Glomerular endothelial cell (primary cell): ENCODE measurements around the gene RHOT1. TPM values are rescaled to one million over a fixed set of nuclear protein-coding genes. Genes with fewer than 3 reads are reported as not detected.
"Not testable (repeated sequence)": the region's sequence is repeated elsewhere in the genome, so short reads cannot be mapped to it uniquely, and the experiment has no call there.

Source experiments
- DNase-seq: peaks from one replicate; pipeline ENCODE4 v3.0.0-alpha.2; 2011; ENCODE audit warnings: low read depth, low spot score; ENCODE audit errors: extremely low read depth
- total RNA-seq: library from RNA; depleted of rRNA; stranded (reverse); fragments of >200 nt; gene quantifications from 2 replicates; pipeline ENCODE4 v1.2.3, GENCODE V29; 2015

Gene RHOT1
- total RNA-seq, result 19.9 and 27.0 TPM in 2 replicates

- DNase-seq, result no peak
These were observed at the start of gene RHOT1 for GRCh38 chr17:32142038-32142856. RHOT1 (plus strand) TSS chr17:32142502; CDS start chr17:32142693, 191 bp downstream.

DNA sequence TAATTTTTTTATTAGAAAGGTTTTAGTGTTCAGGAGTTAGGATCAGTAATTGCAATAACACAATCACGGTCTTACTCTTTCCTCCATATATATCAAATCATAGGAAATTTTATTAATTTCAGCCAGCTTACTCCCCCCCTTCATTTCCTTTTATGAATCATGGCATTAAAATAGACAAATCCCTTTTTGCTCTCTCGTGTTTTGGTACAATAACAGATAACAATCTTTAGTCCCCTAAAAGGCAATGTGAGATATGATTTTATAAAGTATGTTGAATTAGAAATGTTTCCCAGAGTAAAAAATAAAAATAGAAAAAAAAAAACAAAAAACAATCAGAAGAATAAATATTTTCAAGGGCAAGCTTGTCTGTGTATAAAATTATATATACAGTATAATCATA lies 42.6 kb upstream of the RHOT1 start:
- no peak for DNase-seq

DNA sequence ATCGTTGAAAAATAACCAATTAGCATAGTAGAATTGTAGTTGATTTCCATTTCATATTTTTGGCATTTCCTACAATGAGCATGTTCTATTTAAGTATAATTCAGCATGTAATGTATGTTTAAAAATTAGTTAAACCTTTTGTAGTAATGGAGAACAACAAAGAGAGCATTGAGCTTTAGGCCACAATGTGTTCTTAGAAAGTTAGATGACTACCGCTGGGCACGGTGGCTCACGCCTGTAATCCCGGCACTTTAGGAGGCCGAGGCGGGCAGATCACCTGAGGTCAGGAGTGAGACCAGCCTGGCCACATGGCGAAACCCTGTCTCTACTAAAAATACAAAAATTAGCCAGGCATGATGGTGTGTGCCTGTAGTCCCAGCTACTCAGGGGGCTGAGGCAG lies 42.0 kb upstream of the RHOT1 start:
- DNase-seq, result not testable (repeated sequence)

DNA sequence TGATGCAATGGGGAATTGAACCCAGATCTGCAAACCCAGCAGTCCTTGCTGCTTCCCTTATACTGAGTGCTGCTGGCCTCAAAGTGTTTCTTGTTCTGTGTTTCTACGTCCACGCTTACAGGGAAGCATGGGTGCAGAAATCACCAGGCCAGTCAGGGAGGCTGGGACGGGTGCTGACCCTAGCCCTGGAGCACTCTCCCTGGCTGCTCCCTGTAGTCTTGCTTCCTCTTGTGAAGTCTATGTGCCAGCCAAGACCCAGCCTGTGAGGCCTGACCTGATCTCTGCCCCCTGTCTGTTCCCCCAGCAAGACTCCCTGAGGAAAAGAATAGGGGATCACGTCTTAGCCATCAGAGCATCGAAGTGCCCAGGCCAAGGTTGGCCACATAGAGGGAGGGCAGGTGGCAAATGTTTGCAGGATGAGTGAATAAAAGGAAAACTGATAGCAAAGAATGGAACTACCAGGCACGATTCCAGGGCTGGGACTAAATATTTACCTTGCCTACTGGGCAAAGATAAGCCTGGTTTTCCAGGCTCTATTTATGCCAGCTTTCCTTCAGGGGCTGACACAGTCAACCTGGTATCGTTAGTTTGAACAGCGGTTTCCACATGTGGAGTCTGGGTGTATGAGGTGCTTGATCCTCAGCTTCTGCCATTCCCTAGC lies 41.2 kb upstream of the RHOT1 start:
- no peak for DNase-seq

DNA sequence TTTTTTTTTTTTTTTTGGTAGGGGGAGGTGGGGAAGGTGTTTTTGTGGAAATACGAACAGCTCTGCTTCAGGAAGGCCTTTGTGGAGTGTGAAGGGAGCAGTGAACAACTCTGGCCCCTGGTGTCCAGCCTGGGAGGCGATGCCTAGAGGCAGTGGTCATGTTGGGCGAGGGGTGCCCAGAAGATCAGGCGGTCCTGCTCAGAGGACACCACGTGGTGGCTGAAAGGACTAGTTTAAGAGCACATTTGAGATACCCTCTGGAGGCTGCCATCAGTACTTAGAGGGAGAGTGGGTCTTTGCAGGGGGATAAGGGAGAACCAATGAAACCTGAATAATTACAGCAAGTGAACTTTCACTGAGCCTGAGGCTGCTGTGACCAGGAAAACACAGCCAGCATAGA lies 40.1 kb upstream of the RHOT1 start:
- no peak for DNase-seq

GRCh38 chr17:32102646-32103186 lies 39.6 kb upstream of the RHOT1 start:
- DNase-seq, result no peak

DNA sequence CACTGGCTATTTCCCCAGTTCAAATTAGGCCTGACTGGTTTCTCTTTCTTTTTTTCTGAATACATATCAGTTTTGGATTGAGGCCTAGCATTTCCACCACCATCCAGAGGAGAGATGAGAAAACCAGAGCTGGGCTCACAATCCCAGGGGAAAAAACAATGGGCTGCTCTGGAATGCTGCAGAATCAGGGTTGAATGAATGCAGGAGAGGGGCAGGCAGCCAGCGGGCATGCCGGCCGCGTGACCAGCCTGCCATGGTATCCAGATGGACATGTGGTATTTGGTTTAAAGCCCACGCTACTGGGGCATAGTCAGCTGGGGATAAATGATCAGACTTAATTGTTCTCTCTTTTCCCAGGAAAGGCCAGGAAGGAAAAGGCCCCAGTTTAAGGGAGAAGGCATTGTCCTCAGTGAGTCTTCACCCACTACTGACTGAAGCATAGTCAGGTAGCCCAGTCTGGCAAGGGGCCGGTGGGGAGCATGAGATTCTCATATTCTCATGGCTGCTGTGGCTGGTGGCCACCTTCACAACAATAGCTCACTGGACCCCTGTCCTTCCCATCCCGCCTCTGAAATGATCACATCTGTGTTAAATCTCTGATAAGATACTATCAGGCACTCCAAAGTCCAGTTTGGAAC lies 38.7 kb upstream of the RHOT1 start:
- no peak for DNase-seq

DNA sequence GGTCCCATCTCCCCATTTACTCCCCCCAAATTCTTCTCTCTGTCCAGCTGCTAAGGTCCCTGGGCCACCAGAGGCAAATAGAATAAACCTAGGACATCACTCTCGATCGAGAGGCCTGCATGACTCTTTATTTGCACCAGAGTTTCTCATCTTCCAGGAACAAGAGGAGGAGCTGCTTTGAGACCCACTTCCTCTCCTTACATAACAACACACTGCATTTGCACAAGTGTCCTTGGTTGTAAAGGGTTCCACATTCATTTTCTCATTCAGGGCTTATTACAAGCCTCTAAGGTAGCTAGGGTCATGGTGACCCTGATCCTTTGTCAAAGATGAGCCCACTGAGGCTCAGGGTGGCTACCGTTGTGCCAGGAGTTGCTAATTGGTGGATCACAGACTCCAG lies 38.1 kb upstream of the RHOT1 start:
- DNase-seq, result no peak

GRCh38 chr17:32106471-32106981 lies 35.8 kb upstream of the RHOT1 start:
- not testable (repeated sequence) for DNase-seq

GRCh38 chr17:32107194-32107593 lies 35.1 kb upstream of the RHOT1 start:
- DNase-seq, result not testable (repeated sequence)

DNA sequence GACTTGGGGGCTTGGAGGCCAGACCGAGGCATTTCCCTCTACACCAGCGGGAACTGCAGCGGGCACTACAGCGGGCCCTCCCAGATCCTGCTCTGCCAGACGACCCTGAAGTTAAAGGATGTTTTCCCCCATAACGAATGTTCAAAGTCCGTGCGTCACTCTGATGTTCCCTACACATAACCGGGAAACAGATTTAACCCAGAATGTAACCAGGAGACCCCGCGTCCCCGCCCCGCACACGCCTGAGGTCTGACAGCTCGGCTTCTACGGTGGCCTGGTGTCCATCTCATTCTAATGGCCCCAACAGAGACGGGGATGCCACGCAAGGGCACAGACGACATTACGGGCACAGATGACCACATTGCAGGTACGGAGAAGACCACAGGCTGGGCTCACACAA lies 31.7 kb upstream of the RHOT1 start:
- DNase-seq, result no peak

DNA sequence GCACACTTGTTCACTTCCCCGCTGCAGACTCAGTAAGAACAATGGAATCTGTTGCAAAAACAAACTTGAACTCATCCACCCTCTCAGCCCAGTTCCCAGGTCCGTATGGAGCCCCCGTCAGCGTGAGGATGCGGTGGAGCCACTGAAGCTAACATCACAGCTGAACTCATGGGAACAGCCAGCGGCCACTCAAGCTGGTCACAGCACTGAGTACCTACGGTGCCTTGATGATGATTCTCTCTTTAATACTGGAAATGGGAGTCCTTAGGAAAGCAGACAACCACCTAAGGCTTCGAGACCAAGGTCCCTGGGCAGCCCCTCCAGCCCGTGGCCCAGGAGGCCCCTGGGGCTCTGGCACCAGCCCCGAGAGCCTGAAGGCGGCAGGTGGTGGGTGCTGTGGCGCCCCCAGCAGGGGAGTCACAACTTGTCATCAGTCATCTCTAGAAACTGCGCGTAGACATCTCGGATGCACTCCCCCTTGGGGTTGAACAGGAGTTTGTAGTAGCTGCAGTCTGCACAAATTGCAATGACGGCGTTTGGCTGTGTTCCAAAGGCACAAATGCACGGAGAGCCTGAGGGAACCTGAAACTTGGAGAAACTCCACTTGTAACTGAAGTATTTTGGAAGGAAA lies 31.0 kb upstream of the RHOT1 start:
- peak; percentile 34 for DNase-seq

GRCh38 chr17:32112416-32112815 lies 29.9 kb upstream of the RHOT1 start:
- DNase-seq, result no peak

GRCh38 chr17:32114536-32114935 lies 27.8 kb upstream of the RHOT1 start:
- no peak for DNase-seq

GRCh38 chr17:32115546-32115945 lies 26.8 kb upstream of the RHOT1 start:
- not testable (repeated sequence) for DNase-seq

- no peak for DNase-seq
These were observed 25.4 kb upstream of the RHOT1 start for GRCh38 chr17:32116937-32117336.

- no peak for DNase-seq
These were observed 24.9 kb upstream of the RHOT1 start for GRCh38 chr17:32117399-32117798.

DNA sequence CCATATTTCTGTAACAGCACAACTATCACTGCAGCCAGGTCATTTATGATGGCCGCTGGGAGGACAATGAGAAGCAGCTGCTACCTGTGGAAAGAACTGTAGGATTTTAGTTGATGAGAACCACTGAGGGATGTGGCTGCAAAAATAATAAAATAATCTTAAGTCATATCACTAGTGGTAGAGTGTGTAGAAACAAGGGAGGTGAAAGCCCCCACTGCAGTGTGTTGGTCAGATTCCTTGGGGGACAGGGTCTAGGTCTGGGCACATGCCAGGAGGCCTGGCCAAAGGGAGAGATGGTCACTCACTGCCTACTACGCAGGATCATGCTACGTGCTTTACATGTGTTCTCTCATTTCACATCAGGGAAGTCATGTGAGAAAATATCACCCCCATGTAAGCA lies 24.2 kb upstream of the RHOT1 start:
- DNase-seq, result not testable (repeated sequence)

- DNase-seq, result no peak
These were observed 23.5 kb upstream of the RHOT1 start for GRCh38 chr17:32118835-32119234.

DNA sequence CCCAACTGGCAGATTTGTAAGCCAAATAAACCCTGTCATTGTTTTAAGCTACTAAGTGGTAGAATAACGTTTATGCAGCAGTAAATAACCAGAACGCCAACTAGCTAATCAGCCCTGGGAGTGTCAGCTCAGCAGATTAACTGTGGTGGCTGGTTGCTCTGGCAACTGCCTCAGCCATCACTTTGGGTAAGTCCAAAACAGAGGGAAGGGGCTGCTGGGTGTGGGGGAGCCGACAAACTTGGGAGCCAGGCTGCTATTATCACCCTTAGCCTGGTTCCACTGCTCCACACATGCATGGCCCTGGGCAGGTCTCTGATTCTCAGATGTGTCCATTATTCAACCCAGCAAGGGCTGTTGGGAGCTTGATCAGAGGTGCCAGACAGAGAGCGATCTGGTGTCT lies 22.2 kb upstream of the RHOT1 start:
- no peak for DNase-seq

GRCh38 chr17:32120716-32121115 lies 21.6 kb upstream of the RHOT1 start:
- no peak for DNase-seq
